ENCODE results near the gene IGF2R. TPM values are rescaled to one million over a fixed set of nuclear protein-coding genes. Genes with fewer than 3 reads are reported as not detected.

Gene IGF2R
- total RNA-seq, 1 experiment from 2014 or later: 75.3 TPM

DNA sequence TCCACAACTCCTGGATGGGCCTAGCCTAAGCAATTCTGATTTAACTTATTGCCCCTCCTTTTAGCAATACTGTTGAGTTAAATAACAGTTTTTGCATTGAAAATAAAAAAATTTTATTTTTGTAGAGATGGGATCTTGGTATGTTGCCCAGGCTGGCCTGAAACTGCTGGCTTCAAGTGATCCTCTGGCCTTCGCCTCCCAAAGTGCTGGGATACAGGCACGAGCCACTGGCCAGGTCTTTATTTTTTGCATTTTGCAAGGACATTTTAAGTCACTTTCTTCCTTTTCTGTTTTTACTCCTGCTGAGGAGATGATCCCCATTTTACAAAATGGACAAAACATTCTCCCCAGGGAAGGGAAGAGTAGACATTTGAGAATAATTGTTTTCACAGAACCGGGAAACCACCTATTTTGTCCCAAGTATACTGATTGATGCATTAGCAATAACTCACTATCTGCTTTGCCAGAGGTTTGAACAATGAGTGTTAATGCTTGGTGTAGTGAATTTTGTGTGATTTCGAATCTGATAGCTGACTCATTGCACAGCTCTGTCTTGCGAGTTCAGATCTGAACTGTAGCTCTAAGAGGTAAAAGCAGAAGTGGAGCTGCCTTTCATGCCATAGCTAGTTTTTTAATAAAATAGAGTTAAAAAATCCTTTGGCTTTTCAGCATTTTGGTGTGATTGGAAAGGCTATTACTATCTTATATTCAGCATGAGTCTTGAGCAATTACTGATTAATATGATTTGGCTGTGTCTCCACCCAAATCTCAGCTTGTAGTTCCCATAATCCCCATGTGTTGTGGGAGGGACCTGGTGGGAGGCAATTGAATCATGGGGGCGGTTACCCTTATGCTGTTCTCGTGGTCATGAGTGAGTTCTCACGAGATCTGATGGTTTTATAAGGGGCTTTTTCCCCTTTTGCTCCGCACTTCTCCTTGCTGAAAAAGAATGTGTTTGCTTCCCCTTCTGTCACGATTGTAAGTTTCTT lies 20.9 kb downstream of the IGF2R start:
- Mint-ChIP-seq H3K36me3 (peaks cover 7% of the 10 kb centered on the region), H3K27ac (peak overlapping the region; percentile 25; the same call in 1 of the 2 replicates)
- TF ChIP-seq NR3C1 (CRISPR knock-in tag; conservative IDR thresholded peaks at IDR 0.05; ENCODE audit: low read depth) (no peak), JAZF1 (CRISPR knock-in tag; IDR thresholded peaks at IDR 0.05) (no peak), OVOL2 (CRISPR knock-in tag; IDR thresholded peaks at IDR 0.05; ENCODE audit: borderline replicate concordance) (no peak), NFYB (CRISPR knock-in tag; conservative IDR thresholded peaks at IDR 0.05; ENCODE audit: low read depth) (no peak), ZNF416 (CRISPR knock-in tag; IDR thresholded peaks at IDR 0.05) (no peak), ELF4 (CRISPR knock-in tag; IDR thresholded peaks at IDR 0.05; ENCODE audit: low read depth) (no peak), MYBL2 (CRISPR knock-in tag; IDR thresholded peaks at IDR 0.05) (no peak), MXD4 (CRISPR knock-in tag; IDR thresholded peaks at IDR 0.05; ENCODE audit: borderline replicate concordance) (no peak)
- TF ChIP-seq, protein P1, sequence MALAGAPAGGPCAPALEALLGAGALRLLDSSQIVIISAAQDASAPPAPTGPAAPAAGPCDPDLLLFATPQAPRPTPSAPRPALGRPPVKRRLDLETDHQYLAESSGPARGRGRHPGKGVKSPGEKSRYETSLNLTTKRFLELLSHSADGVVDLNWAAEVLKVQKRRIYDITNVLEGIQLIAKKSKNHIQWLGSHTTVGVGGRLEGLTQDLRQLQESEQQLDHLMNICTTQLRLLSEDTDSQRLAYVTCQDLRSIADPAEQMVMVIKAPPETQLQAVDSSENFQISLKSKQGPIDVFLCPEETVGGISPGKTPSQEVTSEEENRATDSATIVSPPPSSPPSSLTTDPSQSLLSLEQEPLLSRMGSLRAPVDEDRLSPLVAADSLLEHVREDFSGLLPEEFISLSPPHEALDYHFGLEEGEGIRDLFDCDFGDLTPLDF (CRISPR knock-in tag; IDR thresholded peaks at IDR 0.05): no peak
- TF ChIP-seq, protein P2, sequence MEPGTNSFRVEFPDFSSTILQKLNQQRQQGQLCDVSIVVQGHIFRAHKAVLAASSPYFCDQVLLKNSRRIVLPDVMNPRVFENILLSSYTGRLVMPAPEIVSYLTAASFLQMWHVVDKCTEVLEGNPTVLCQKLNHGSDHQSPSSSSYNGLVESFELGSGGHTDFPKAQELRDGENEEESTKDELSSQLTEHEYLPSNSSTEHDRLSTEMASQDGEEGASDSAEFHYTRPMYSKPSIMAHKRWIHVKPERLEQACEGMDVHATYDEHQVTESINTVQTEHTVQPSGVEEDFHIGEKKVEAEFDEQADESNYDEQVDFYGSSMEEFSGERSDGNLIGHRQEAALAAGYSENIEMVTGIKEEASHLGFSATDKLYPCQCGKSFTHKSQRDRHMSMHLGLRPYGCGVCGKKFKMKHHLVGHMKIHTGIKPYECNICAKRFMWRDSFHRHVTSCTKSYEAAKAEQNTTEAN (CRISPR knock-in tag; IDR thresholded peaks at IDR 0.05): no peak
- TF ChIP-seq, protein P3, sequence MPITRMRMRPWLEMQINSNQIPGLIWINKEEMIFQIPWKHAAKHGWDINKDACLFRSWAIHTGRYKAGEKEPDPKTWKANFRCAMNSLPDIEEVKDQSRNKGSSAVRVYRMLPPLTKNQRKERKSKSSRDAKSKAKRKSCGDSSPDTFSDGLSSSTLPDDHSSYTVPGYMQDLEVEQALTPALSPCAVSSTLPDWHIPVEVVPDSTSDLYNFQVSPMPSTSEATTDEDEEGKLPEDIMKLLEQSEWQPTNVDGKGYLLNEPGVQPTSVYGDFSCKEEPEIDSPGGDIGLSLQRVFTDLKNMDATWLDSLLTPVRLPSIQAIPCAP (CRISPR knock-in tag; IDR thresholded peaks at IDR 0.05): no peak
- TF ChIP-seq, protein P4, sequence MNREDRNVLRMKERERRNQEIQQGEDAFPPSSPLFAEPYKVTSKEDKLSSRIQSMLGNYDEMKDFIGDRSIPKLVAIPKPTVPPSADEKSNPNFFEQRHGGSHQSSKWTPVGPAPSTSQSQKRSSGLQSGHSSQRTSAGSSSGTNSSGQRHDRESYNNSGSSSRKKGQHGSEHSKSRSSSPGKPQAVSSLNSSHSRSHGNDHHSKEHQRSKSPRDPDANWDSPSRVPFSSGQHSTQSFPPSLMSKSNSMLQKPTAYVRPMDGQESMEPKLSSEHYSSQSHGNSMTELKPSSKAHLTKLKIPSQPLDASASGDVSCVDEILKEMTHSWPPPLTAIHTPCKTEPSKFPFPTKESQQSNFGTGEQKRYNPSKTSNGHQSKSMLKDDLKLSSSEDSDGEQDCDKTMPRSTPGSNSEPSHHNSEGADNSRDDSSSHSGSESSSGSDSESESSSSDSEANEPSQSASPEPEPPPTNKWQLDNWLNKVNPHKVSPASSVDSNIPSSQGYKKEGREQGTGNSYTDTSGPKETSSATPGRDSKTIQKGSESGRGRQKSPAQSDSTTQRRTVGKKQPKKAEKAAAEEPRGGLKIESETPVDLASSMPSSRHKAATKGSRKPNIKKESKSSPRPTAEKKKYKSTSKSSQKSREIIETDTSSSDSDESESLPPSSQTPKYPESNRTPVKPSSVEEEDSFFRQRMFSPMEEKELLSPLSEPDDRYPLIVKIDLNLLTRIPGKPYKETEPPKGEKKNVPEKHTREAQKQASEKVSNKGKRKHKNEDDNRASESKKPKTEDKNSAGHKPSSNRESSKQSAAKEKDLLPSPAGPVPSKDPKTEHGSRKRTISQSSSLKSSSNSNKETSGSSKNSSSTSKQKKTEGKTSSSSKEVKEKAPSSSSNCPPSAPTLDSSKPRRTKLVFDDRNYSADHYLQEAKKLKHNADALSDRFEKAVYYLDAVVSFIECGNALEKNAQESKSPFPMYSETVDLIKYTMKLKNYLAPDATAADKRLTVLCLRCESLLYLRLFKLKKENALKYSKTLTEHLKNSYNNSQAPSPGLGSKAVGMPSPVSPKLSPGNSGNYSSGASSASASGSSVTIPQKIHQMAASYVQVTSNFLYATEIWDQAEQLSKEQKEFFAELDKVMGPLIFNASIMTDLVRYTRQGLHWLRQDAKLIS (CRISPR knock-in tag; IDR thresholded peaks at IDR 0.05; ENCODE audit: borderline replicate concordance): no peak
- TF ChIP-seq, protein P5, sequence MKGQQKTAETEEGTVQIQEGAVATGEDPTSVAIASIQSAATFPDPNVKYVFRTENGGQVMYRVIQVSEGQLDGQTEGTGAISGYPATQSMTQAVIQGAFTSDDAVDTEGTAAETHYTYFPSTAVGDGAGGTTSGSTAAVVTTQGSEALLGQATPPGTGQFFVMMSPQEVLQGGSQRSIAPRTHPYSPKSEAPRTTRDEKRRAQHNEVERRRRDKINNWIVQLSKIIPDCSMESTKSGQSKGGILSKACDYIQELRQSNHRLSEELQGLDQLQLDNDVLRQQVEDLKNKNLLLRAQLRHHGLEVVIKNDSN (CRISPR knock-in tag; IDR thresholded peaks at IDR 0.05): no peak
- TF ChIP-seq, protein P6, sequence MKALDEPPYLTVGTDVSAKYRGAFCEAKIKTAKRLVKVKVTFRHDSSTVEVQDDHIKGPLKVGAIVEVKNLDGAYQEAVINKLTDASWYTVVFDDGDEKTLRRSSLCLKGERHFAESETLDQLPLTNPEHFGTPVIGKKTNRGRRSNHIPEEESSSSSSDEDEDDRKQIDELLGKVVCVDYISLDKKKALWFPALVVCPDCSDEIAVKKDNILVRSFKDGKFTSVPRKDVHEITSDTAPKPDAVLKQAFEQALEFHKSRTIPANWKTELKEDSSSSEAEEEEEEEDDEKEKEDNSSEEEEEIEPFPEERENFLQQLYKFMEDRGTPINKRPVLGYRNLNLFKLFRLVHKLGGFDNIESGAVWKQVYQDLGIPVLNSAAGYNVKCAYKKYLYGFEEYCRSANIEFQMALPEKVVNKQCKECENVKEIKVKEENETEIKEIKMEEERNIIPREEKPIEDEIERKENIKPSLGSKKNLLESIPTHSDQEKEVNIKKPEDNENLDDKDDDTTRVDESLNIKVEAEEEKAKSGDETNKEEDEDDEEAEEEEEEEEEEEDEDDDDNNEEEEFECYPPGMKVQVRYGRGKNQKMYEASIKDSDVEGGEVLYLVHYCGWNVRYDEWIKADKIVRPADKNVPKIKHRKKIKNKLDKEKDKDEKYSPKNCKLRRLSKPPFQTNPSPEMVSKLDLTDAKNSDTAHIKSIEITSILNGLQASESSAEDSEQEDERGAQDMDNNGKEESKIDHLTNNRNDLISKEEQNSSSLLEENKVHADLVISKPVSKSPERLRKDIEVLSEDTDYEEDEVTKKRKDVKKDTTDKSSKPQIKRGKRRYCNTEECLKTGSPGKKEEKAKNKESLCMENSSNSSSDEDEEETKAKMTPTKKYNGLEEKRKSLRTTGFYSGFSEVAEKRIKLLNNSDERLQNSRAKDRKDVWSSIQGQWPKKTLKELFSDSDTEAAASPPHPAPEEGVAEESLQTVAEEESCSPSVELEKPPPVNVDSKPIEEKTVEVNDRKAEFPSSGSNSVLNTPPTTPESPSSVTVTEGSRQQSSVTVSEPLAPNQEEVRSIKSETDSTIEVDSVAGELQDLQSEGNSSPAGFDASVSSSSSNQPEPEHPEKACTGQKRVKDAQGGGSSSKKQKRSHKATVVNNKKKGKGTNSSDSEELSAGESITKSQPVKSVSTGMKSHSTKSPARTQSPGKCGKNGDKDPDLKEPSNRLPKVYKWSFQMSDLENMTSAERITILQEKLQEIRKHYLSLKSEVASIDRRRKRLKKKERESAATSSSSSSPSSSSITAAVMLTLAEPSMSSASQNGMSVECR (CRISPR knock-in tag; IDR thresholded peaks at IDR 0.05; ENCODE audit: borderline replicate concordance): no peak

More for the DNA sequence above, 20.9 kb downstream of the IGF2R start:
- DNase-seq (ENCODE audit: low spot score) (no peak), ATAC-seq (no peak)
- Mint-ChIP-seq H3K4me3 (no peak overlapping the region), H3K9me3 (no peaks in the 10 kb centered on the region), H3K27me3 (ENCODE audit: low read depth) (no peaks in the 10 kb centered on the region), H3K4me1 (peaks cover 42% of the 10 kb centered on the region)
- ChIA-PET CTCF (interaction anchor here (1.4 kb wide), 1 partner anchor 14 kb away, joined by 3 read pairs; no protein-coding TSS in a partner anchor), POLR2A (no interaction called here)
